ENCODE measurements around the gene CAMK2A.

Gene CAMK2A

GRCh38 chr5:150190503-150190979 is 99.0 kb downstream of the CAMK2A start:
- no peak for TF ChIP-seq CTCF (IDR thresholded peaks at IDR 0.05; ENCODE audit: extremely low read depth, missing control alignments)
- DNase-seq (ENCODE audit: low spot score) = no peak

- TF ChIP-seq CTCF (IDR thresholded peaks at IDR 0.05; ENCODE audit: extremely low read depth, missing control alignments) = no peak
- DNase-seq (ENCODE audit: low spot score) = no peak
These were observed 99.7 kb downstream of the CAMK2A start, which contains the start of gene SLC6A7 for GRCh38 chr5:150189728-150190502. Gene SLC6A7 (plus strand): TSS chr5:150190062. CDS start chr5:150190328, 266 bp downstream.

- no peak for DNase-seq (ENCODE audit: low spot score)
These were observed 100.2 kb downstream of the CAMK2A start for GRCh38 chr5:150189326-150189725.

GRCh38 chr5:150188146-150188842 is 101.3 kb downstream of the CAMK2A start:
- no peak for TF ChIP-seq CTCF (IDR thresholded peaks at IDR 0.05; ENCODE audit: extremely low read depth, missing control alignments)
- no peak for DNase-seq (ENCODE audit: low spot score)

More at GRCh38 chr5:150189326-150189725, 100.2 kb downstream of the CAMK2A start:
- no peak for TF ChIP-seq CTCF (IDR thresholded peaks at IDR 0.05; ENCODE audit: extremely low read depth, missing control alignments)

GRCh38 chr5:150186897-150187296 is 102.7 kb downstream of the CAMK2A start:
- TF ChIP-seq CTCF (IDR thresholded peaks at IDR 0.05; ENCODE audit: extremely low read depth, missing control alignments) = no peak
- DNase-seq (ENCODE audit: low spot score) = no peak

- no peak for DNase-seq (ENCODE audit: low spot score)
- TF ChIP-seq CTCF (IDR thresholded peaks at IDR 0.05; ENCODE audit: extremely low read depth, missing control alignments) = no peak
These were observed 103.4 kb downstream of the CAMK2A start for GRCh38 chr5:150186137-150186536.

Data from GM20000 (cell line).